ENCODE measurements around the gene LIPC.

Gene LIPC

GRCh38 chr15:58413253-58413652 lies 18.5 kb upstream of the LIPC start:
- Histone ChIP-seq H2AFZ (ENCODE audit: low read depth) (no peak overlapping the region), H3K36me3 (ENCODE audit: insufficient read depth) (no peaks in the 10 kb centered on the region), H4K20me1 (ENCODE audit: insufficient read depth) (no peaks in the 10 kb centered on the region), H3K4me1 (ENCODE audit: low read depth, poor library complexity, severe bottlenecking) (no peaks in the 10 kb centered on the region), H3K9ac (no peak overlapping the region), H3K4me3 (IDR thresholded peaks at IDR 0.05; ENCODE audit: insufficient read depth, low read depth, low read length) (no peak overlapping the region), H3K27ac (no peak overlapping the region), H3K79me2 (ENCODE audit: insufficient read depth, low read depth) (no peaks in the 10 kb centered on the region), H3K4me2 (no peak overlapping the region), H3K27me3 (ENCODE audit: insufficient read depth, low read depth) (no peaks in the 10 kb centered on the region)
- TF ChIP-seq CTCF (conservative IDR thresholded peaks at IDR 0.05; ENCODE audit: low read depth, low read length): no peak

- Histone ChIP-seq H2AFZ (ENCODE audit: low read depth) (no peak overlapping the region), H4K20me1 (ENCODE audit: insufficient read depth) (no peaks in the 10 kb centered on the region), H3K27me3 (ENCODE audit: insufficient read depth, low read depth) (no peaks in the 10 kb centered on the region), H3K27ac (no peak overlapping the region), H3K79me2 (ENCODE audit: insufficient read depth, low read depth) (no peaks in the 10 kb centered on the region), H3K4me1 (ENCODE audit: low read depth, poor library complexity, severe bottlenecking) (peaks cover 9% of the 10 kb centered on the region), H3K9ac (no peak overlapping the region), H3K36me3 (ENCODE audit: insufficient read depth) (no peaks in the 10 kb centered on the region), H3K4me2 (no peak overlapping the region), H3K4me3 (IDR thresholded peaks at IDR 0.05; ENCODE audit: insufficient read depth, low read depth, low read length) (no peak overlapping the region)
- TF ChIP-seq CTCF (conservative IDR thresholded peaks at IDR 0.05; ENCODE audit: low read depth, low read length): no peak
Measured at GRCh38 chr15:58415636-58416035, 16.2 kb upstream of the LIPC start.

GRCh38 chr15:58416963-58417362 lies 14.8 kb upstream of the LIPC start:
- no peak overlapping the region for H3K27ac ChIP-seq
- H3K36me3 ChIP-seq (ENCODE audit: insufficient read depth): no peaks in the 10 kb centered on the region
- no peak overlapping the region for H3K4me3 ChIP-seq (IDR thresholded peaks at IDR 0.05; ENCODE audit: insufficient read depth, low read depth, low read length)
- no peak overlapping the region for H2AFZ ChIP-seq (ENCODE audit: low read depth)
- no peaks in the 10 kb centered on the region for H4K20me1 ChIP-seq (ENCODE audit: insufficient read depth)
- TF ChIP-seq CTCF (conservative IDR thresholded peaks at IDR 0.05; ENCODE audit: low read depth, low read length): no peak
- H3K79me2 ChIP-seq (ENCODE audit: insufficient read depth, low read depth): no peaks in the 10 kb centered on the region
- no peak overlapping the region for H3K9ac ChIP-seq
- no peak overlapping the region for H3K4me2 ChIP-seq
- no peaks in the 10 kb centered on the region for H3K27me3 ChIP-seq (ENCODE audit: insufficient read depth, low read depth)
- H3K4me1 ChIP-seq (ENCODE audit: low read depth, poor library complexity, severe bottlenecking): peaks cover 16% of the 10 kb centered on the region

- no peak overlapping the region for H3K4me2 ChIP-seq
- no peak overlapping the region for H3K9ac ChIP-seq
- no peak for TF ChIP-seq CTCF (conservative IDR thresholded peaks at IDR 0.05; ENCODE audit: low read depth, low read length)
- no peaks in the 10 kb centered on the region for H4K20me1 ChIP-seq (ENCODE audit: insufficient read depth)
- peaks cover 16% of the 10 kb centered on the region for H3K4me1 ChIP-seq (ENCODE audit: low read depth, poor library complexity, severe bottlenecking)
- no peaks in the 10 kb centered on the region for H3K36me3 ChIP-seq (ENCODE audit: insufficient read depth)
- no peak overlapping the region for H3K4me3 ChIP-seq (IDR thresholded peaks at IDR 0.05; ENCODE audit: insufficient read depth, low read depth, low read length)
- no peak overlapping the region for H2AFZ ChIP-seq (ENCODE audit: low read depth)
- no peaks in the 10 kb centered on the region for H3K27me3 ChIP-seq (ENCODE audit: insufficient read depth, low read depth)
- no peak overlapping the region for H3K27ac ChIP-seq
- H3K79me2 ChIP-seq (ENCODE audit: insufficient read depth, low read depth): no peaks in the 10 kb centered on the region
Measured at GRCh38 chr15:58418135-58418534, 13.7 kb upstream of the LIPC start.
